OCI-LY1 (cell line): Measurements from ENCODE around the gene GRXCR2.

ENCODE experiments used
- EZH2 ChIP-seq: fragments of 200-600 bp; sonication (generic), shearing (Covaris generic); IDR thresholded peaks from 2 replicates; pipeline ENCODE4 v1.8.0; 2017; ENCODE audit warnings: borderline replicate concordance, mixed run types, mild to moderate bottlenecking, antibody characterized with exemption, low read length, moderate library complexity, mixed read lengths
- TF ChIP-seq, protein P1 (sequence below): fragments of 200-600 bp; sonication (generic), shearing (Covaris generic); IDR thresholded peaks from 2 replicates; pipeline ENCODE4 v1.5.1; 2017; ENCODE audit warnings: mild to moderate bottlenecking, antibody characterized with exemption, low read length, moderate library complexity, mixed read lengths

DNA sequence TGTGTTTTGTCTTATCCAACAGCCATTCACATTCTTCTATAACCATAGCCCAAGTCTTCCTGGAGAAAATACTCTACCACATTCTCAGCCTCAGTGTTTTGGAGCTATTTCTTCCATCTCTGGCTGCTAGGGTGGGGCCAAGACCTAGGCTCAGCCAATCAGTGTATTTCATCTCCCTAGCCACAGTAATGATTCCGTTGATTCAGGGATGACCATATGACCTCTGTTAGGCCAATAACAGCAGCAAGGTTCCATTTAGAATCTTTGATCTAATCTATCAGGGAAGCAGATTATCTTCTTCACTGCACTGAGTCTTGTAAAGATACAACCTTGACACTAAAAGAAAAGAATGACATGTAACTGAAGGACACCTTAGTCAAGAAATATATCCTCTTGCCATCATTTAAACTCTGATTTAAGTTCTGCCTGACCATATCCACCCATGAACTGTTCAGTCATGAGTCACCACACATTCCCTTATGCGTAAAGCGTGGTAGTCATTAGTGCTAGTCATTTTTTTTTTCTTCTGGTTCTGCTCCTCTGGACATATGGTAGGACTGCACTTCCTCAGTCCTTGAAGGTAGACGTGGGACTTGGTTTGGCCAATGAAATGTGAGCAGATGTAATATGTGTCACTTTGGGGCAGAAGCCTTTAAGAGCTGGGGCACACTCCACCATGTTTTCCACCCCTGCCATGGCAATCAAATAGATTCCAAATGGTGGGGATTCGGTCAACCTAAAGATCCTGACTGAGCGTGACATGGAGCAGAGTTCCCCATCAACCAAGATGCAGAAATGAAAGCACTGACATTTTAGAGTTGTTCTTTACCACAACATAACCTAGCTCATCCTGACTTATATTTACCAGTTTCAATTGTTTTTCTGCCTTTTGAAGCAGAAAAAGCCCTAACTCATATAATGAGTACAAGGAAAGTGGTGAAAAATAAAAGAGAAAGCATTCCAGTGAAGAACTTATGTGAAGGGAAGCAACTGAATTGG is 25.0 kb downstream of the GRXCR2 start:
- TF ChIP-seq, protein P1, sequence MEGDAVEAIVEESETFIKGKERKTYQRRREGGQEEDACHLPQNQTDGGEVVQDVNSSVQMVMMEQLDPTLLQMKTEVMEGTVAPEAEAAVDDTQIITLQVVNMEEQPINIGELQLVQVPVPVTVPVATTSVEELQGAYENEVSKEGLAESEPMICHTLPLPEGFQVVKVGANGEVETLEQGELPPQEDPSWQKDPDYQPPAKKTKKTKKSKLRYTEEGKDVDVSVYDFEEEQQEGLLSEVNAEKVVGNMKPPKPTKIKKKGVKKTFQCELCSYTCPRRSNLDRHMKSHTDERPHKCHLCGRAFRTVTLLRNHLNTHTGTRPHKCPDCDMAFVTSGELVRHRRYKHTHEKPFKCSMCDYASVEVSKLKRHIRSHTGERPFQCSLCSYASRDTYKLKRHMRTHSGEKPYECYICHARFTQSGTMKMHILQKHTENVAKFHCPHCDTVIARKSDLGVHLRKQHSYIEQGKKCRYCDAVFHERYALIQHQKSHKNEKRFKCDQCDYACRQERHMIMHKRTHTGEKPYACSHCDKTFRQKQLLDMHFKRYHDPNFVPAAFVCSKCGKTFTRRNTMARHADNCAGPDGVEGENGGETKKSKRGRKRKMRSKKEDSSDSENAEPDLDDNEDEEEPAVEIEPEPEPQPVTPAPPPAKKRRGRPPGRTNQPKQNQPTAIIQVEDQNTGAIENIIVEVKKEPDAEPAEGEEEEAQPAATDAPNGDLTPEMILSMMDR, result no peak
- no peak for TF ChIP-seq EZH2
